SJCRH30 (cell line): ENCODE measurements around the gene USP2. TPM values are rescaled to one million over a fixed set of nuclear protein-coding genes. Genes with fewer than 3 reads are reported as not detected.

ENCODE experiments used
- DNase-seq, 2 experiments: peaks; one replicate each; pipeline ENCODE4 v3.0.0-alpha.2; 2015 to 2020
- H3K27ac ChIP-seq: fragments of 250-450 bp; sonication (Bioruptor Pico); 2 replicates; pipeline ENCODE4 v1.5.1; 2020; ENCODE audit warnings: mild to moderate bottlenecking, moderate library complexity
- H3K27me3 ChIP-seq: fragments of 250-450 bp; sonication (Bioruptor Pico); 2 replicates; pipeline ENCODE4 v1.5.1; 2020; ENCODE audit warnings: mild to moderate bottlenecking, moderate library complexity
- H3K36me3 ChIP-seq: fragments of 250-450 bp; sonication (Bioruptor Pico); 2 replicates; pipeline ENCODE4 v1.5.1; 2020; ENCODE audit warnings: mild to moderate bottlenecking, moderate library complexity
- H3K4me1 ChIP-seq: fragments of 250-450 bp; sonication (Bioruptor Pico); 2 replicates; pipeline ENCODE4 v1.5.1; 2020; ENCODE audit warnings: mild to moderate bottlenecking, moderate library complexity
- H3K4me3 ChIP-seq: fragments of 250-450 bp; sonication (Bioruptor Pico); 2 replicates; pipeline ENCODE4 v1.5.1; 2020; ENCODE audit warnings: mild to moderate bottlenecking, moderate library complexity
- H3K9me3 ChIP-seq: fragments of 250-450 bp; sonication (Bioruptor Pico); replicated peaks from 2 replicates; pipeline ENCODE4 v1.5.1; 2020; ENCODE audit warnings: mild to moderate bottlenecking, moderate library complexity
- total RNA-seq: library from RNA; depleted of rRNA; stranded (reverse); fragments of >200 nt; shearing (Covaris generic); gene quantifications from 2 replicates; pipeline ENCODE4 v1.2.3, GENCODE V29; 2014; rRNA removed

USP2 gene, protein sequence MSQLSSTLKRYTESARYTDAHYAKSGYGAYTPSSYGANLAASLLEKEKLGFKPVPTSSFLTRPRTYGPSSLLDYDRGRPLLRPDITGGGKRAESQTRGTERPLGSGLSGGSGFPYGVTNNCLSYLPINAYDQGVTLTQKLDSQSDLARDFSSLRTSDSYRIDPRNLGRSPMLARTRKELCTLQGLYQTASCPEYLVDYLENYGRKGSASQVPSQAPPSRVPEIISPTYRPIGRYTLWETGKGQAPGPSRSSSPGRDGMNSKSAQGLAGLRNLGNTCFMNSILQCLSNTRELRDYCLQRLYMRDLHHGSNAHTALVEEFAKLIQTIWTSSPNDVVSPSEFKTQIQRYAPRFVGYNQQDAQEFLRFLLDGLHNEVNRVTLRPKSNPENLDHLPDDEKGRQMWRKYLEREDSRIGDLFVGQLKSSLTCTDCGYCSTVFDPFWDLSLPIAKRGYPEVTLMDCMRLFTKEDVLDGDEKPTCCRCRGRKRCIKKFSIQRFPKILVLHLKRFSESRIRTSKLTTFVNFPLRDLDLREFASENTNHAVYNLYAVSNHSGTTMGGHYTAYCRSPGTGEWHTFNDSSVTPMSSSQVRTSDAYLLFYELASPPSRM
- total RNA-seq: 2.1 and 2.4 TPM in 2 replicates

DNA sequence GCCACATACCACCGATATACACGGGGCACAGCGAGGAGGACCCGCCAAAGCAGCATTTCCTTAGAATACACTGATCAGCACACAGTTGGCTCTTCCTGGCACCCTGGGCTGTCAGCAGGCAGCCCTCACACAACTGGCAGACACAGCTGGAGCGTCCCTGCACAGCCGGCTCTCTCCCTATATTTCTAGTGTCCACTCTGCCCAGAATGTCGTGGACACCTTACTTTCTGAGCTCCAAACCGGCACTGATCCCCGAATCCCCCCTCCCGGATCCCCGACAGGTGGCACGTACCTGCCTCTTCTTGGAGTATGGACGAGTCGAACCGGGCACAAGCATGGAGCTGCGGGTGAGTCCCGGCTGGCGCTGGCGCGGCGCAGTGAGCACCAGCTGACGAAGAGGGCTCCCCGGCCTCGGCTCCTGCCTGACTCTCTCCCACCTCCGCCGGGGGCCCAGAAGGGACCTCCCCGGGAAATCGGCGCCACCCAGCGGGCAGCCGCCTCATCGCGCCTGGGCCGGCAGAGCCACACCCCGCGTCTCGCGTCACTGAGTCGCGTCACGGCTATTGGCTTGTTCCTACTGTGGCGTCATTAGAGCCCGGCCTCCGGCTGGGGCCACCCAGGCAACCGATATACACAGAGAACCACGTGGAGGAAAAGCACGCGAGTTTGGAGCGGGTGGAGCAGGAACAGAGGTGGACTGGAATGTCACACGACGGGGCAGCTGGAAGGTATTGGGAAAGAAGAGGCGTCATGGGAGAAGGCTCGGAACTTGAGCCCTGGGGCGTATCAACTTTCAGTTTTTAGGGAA, at the start of gene USP2:
Gene USP2, minus strand, starts transcription at position 510 of the 808 bp plus-strand sequence. CDS start 8,210 bp downstream, outside the sequence.
- Histone ChIP-seq H3K27me3 (no peaks in the 10 kb centered on the region), H3K4me1 (peaks cover 18% of the 10 kb centered on the region), H3K4me3 (peak within 1 kb of the TSS; percentile 61), H3K36me3 (no peaks in the 10 kb centered on the region), H3K9me3 (no peaks in the 10 kb centered on the region), H3K27ac (peak within 1 kb of the TSS; percentile 30)
- peak; percentile 90 to 93 for DNase-seq

- H3K36me3 ChIP-seq: no peaks in the 10 kb centered on the region
- H3K27me3 ChIP-seq: no peaks in the 10 kb centered on the region
- H3K4me3 ChIP-seq: no peak overlapping the region
- no peak overlapping the region for H3K27ac ChIP-seq
- H3K9me3 ChIP-seq: no peaks in the 10 kb centered on the region
- H3K4me1 ChIP-seq: no peaks in the 10 kb centered on the region
- DNase-seq: no peak
Observed at GRCh38 chr11:119427279-119427678, 45.8 kb upstream of the USP2 start.

GRCh38 chr11:119426142-119426541, 44.7 kb upstream of the USP2 start:
- no peak for DNase-seq
- Histone ChIP-seq H3K36me3 (no peaks in the 10 kb centered on the region), H3K9me3 (no peaks in the 10 kb centered on the region), H3K4me3 (no peak overlapping the region), H3K27me3 (no peaks in the 10 kb centered on the region), H3K4me1 (no peaks in the 10 kb centered on the region), H3K27ac (no peak overlapping the region)

- Histone ChIP-seq H3K4me3 (no peak overlapping the region), H3K9me3 (no peaks in the 10 kb centered on the region), H3K27me3 (no peaks in the 10 kb centered on the region), H3K4me1 (no peaks in the 10 kb centered on the region), H3K27ac (no peak overlapping the region), H3K36me3 (no peaks in the 10 kb centered on the region)
- DNase-seq: no peak
Observed at GRCh38 chr11:119424775-119425174, 43.3 kb upstream of the USP2 start.

- H3K4me3 ChIP-seq: no peak overlapping the region
- no peak overlapping the region for H3K27ac ChIP-seq
- no peaks in the 10 kb centered on the region for H3K27me3 ChIP-seq
- no peaks in the 10 kb centered on the region for H3K36me3 ChIP-seq
- H3K9me3 ChIP-seq: no peaks in the 10 kb centered on the region
- no peak for DNase-seq
- no peaks in the 10 kb centered on the region for H3K4me1 ChIP-seq
Observed at GRCh38 chr11:119424276-119424675, 42.8 kb upstream of the USP2 start.

DNA sequence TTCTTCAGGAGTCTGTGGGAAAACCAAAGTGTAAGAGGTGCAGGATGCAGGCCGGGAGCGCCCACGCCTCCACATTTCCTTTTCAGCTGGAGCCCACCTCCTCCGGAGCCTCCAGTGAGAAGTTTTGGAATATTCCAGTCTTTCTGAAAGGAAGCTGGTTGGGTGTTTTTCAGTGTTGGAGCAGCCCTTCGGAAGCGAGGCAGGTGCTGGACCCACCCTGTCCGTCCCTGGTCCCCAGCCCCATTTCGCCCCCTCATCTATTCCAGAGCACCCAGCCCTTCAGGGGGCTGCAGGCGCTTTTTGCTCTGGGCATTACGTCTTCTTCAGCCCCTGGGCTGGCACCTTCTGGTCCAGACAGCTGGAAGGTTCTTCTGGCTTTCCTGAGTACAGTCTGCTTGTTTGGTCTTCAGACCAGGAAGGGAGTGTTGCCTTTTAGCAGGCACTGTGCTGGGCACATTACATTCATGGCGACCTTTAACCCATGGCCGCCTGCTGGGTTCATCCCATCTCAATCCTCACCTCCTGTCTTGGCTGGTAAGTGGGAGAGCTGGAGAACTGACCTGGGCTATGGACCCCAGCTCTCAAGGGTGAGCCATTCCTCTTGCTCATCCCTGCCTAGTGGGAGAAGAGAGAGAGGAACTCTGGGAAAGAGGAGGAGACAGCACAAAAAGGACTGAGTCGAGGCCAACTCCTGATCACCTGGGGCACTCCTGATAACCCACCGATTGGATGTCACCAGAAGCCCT, 42.2 kb upstream of the USP2 start:
- H3K27me3 ChIP-seq: no peaks in the 10 kb centered on the region
- no peaks in the 10 kb centered on the region for H3K36me3 ChIP-seq
- H3K27ac ChIP-seq: no peak overlapping the region
- H3K4me1 ChIP-seq: no peaks in the 10 kb centered on the region
- no peak for DNase-seq
- H3K4me3 ChIP-seq: no peak overlapping the region
- H3K9me3 ChIP-seq: no peaks in the 10 kb centered on the region

- Histone ChIP-seq H3K9me3 (no peaks in the 10 kb centered on the region), H3K4me1 (no peaks in the 10 kb centered on the region; the same call in 1 of the 2 replicates), H3K36me3 (no peaks in the 10 kb centered on the region), H3K27me3 (no peaks in the 10 kb centered on the region), H3K4me3 (peak within 1 kb of the TSS; percentile 38), H3K27ac (no peak within 1 kb of the TSS)
- no peak for DNase-seq
Observed at GRCh38 chr11:119422809-119423508, 41.5 kb upstream of the USP2 start, which contains the start of gene THY1. TSS of gene THY1 (minus strand) at chr11:119423172. CDS start at chr11:119420905, 2,267 bp downstream.

DNA sequence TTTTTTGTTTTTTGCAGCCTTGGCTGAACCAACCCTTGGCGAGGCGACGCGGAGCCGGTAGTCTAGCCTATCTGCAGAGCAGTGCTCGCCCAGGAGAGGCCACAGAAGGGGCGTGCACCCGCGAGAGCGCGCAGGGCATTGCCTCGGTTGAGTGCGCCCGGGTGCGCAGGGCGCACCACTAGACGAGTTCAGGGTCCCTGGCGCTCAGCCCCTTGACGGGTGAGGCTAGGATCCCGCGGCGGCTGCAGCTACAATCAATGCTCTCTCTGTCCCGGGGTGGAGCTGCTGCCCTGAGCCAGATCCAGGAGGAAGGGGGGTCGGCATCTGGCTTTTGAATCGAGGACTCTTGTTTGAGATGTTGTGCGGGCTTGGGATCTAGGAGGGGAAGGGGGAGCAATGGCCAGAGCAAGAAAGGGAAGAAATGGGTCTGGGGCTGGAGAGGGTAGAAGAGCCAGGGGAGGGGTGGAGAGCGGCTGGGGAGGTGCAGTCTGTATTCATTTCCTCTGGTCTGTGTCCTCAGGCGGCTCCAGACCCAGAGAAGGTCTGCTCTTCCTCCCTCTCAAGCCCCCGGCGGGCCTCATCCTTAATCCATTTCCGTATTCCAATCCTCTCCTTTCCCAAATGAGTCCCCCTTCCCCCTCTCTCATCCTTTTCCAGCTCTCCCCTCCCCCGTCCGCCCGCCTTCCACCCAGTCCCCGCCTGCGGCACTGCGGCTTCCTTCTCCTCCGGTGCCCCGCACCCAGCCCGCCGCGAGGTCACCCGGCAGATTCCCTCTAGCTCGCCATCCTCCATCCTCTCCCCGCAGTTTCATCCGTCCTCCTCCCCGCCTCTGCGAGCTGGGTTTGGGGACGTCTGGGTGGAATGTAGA, 40.7 kb upstream of the USP2 start:
- Histone ChIP-seq H3K4me1 (peaks cover 8% of the 10 kb centered on the region), H3K4me3 (peak overlapping the region; percentile 38), H3K36me3 (no peaks in the 10 kb centered on the region), H3K27ac (no peak overlapping the region), H3K27me3 (no peaks in the 10 kb centered on the region), H3K9me3 (no peaks in the 10 kb centered on the region)
- no peak for DNase-seq

GRCh38 chr11:119421351-119421750, 39.9 kb upstream of the USP2 start:
- H3K4me1 ChIP-seq: peaks cover 9% of the 10 kb centered on the region
- DNase-seq: no peak
- no peak overlapping the region for H3K4me3 ChIP-seq
- H3K36me3 ChIP-seq: no peaks in the 10 kb centered on the region
- no peaks in the 10 kb centered on the region for H3K9me3 ChIP-seq
- no peaks in the 10 kb centered on the region for H3K27me3 ChIP-seq
- no peak overlapping the region for H3K27ac ChIP-seq

DNA sequence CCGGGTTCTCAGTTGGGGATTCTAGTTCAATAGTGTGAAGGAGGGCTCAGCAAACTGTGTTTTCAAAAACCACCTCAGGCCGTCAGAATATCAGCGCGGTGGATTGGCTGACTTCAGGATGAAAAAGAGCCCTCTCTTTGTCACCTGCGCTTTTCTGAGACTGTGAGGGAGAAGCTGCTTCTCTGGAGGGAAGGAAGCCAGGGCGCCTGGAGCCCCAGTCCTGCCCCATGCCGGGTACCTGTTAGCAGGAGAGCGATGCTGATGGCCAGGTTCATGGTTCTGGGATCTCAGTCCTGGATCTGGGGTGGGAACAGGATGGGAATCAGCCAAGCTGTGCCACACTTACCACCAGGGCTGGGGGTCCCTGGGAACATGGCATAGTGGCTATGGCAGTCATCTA, 39.1 kb upstream of the USP2 start:
- peaks cover 9% of the 10 kb centered on the region for H3K4me1 ChIP-seq
- DNase-seq: no peak
- no peaks in the 10 kb centered on the region for H3K9me3 ChIP-seq
- no peak overlapping the region for H3K27ac ChIP-seq
- no peaks in the 10 kb centered on the region for H3K27me3 ChIP-seq
- H3K36me3 ChIP-seq: no peaks in the 10 kb centered on the region
- no peak overlapping the region for H3K4me3 ChIP-seq

- DNase-seq: no peak
- no peak overlapping the region for H3K27ac ChIP-seq
- H3K4me1 ChIP-seq: peaks cover 9% of the 10 kb centered on the region
- H3K4me3 ChIP-seq: no peak overlapping the region
- H3K36me3 ChIP-seq: no peaks in the 10 kb centered on the region
- no peaks in the 10 kb centered on the region for H3K27me3 ChIP-seq
- no peaks in the 10 kb centered on the region for H3K9me3 ChIP-seq
Observed at GRCh38 chr11:119419834-119420492, 38.5 kb upstream of the USP2 start.

GRCh38 chr11:119419246-119419645, 37.8 kb upstream of the USP2 start:
- H3K9me3 ChIP-seq: no peaks in the 10 kb centered on the region
- peaks cover 9% of the 10 kb centered on the region for H3K4me1 ChIP-seq
- no peaks in the 10 kb centered on the region for H3K36me3 ChIP-seq
- H3K27ac ChIP-seq: no peak overlapping the region
- no peak for DNase-seq
- H3K4me3 ChIP-seq: no peak overlapping the region
- H3K27me3 ChIP-seq: no peaks in the 10 kb centered on the region

DNA sequence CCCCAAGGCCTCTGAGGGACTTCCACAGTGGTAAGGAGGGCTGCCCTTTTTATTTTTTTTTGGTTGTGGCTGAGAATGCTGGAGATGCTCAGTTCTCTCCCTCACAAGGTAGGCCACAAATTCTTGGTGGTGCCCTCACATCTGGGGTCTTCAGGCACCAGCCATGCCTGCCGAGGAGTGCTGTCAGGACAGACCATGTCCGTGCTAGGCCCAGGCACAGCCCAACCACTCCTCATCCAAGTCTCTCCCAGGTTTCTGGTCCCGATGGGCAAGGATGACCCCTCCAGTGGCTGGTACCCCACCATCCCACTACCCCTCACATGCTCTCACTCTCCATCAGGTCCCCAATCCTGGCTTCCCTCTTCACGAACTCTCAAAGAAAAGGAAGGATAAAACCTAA, 37.3 kb upstream of the USP2 start:
- Histone ChIP-seq H3K4me1 (peaks cover 9% of the 10 kb centered on the region), H3K27me3 (no peaks in the 10 kb centered on the region), H3K9me3 (no peaks in the 10 kb centered on the region), H3K4me3 (no peak overlapping the region), H3K36me3 (no peaks in the 10 kb centered on the region), H3K27ac (no peak overlapping the region)
- DNase-seq: no peak
